NCI-H345 treated with DMSO at 0.1 percent for 48 hours (cell line): ENCODE measurements around the gene BMAL1.
"Not testable (repeated sequence)": the region's sequence is repeated elsewhere in the genome, so short reads cannot be mapped to it uniquely, and the experiment has no call there.

Source experiments
- DNase-seq: peaks from one replicate; lab custom pipeline; 2025; ENCODE audit not compliant: unreplicated experiment; lab: John Stamatoyannopoulos, UW

BMAL1 gene

DNA sequence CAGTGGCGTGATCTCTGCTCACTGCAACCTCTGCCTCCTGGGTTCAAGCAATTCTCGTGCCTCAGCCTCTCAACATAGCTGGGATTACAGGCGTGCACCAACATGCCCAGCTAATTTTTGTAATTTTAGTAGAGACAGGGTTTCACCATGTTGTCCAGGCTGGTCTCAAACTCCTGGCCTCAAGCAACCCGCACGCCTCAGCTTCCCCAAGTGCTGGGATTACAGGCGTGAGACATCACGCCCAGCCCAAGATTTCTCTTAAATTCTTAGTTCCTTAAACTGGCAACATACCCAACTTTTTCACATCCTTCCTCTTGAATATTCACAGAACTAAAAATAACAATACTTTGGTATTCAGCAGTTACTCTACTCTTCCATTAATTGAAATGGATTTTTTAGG, 159.2 kb downstream of the BMAL1 start:
- not testable (repeated sequence) for DNase-seq
